ENCODE data around the gene MTG2. TPM values are rescaled to one million over a fixed set of nuclear protein-coding genes. Genes with fewer than 3 reads are reported as not detected.
A peak's percentile ranks its signal among the peaks of the same experiment; 100 is the strongest.

The MTG2 gene
- total RNA-seq: 10 to 100 TPM; 13.6 to 77.9 (median 22.8) TPM
- polyA plus RNA-seq: 10 to 100 TPM; 14.7 to 28.2 (median 19.8) TPM
- long read RNA-seq, donor 1, partial matches to known transcripts: 0 of 3 reads
- long read RNA-seq, donor 1, other reads (novel, unspliced or antisense): 0 of 3 reads
- long read RNA-seq, donor 2, partial matches to known transcripts: 0 of 3 reads
- long read RNA-seq, donor 2, other reads (novel, unspliced or antisense): 0 of 3 reads
- long read RNA-seq, donor 3, partial matches to known transcripts: 0 of 5 reads
- long read RNA-seq, donor 3, other reads (novel, unspliced or antisense): 0 of 5 reads
- long read RNA-seq, donor 4: 0 reads
- long read RNA-seq, donor 5, partial matches to known transcripts: 0 of 4 reads
- long read RNA-seq, donor 5, other reads (novel, unspliced or antisense): 0 of 4 reads
- long read RNA-seq, donor 6, transcript MTG2-210 (2 exons, 590 nt): major isoform, 6 of 9 reads
- long read RNA-seq, donor 6, partial matches to known transcripts: 0 of 9 reads
- long read RNA-seq, donor 6, other reads (novel, unspliced or antisense): 0 of 9 reads
- long read RNA-seq, donor 7, partial matches to known transcripts: 0 of 6 reads
- long read RNA-seq, donor 7, other reads (novel, unspliced or antisense): 0 of 6 reads
- long read RNA-seq, donor 8: 0 reads
- long read RNA-seq, donor 9, partial matches to known transcripts: 0 of 1 reads
- long read RNA-seq, donor 9, other reads (novel, unspliced or antisense): 0 of 1 reads
- long read RNA-seq, donor 10, partial matches to known transcripts: 0 of 2 reads
- long read RNA-seq, donor 10, other reads (novel, unspliced or antisense): 0 of 2 reads

DNA sequence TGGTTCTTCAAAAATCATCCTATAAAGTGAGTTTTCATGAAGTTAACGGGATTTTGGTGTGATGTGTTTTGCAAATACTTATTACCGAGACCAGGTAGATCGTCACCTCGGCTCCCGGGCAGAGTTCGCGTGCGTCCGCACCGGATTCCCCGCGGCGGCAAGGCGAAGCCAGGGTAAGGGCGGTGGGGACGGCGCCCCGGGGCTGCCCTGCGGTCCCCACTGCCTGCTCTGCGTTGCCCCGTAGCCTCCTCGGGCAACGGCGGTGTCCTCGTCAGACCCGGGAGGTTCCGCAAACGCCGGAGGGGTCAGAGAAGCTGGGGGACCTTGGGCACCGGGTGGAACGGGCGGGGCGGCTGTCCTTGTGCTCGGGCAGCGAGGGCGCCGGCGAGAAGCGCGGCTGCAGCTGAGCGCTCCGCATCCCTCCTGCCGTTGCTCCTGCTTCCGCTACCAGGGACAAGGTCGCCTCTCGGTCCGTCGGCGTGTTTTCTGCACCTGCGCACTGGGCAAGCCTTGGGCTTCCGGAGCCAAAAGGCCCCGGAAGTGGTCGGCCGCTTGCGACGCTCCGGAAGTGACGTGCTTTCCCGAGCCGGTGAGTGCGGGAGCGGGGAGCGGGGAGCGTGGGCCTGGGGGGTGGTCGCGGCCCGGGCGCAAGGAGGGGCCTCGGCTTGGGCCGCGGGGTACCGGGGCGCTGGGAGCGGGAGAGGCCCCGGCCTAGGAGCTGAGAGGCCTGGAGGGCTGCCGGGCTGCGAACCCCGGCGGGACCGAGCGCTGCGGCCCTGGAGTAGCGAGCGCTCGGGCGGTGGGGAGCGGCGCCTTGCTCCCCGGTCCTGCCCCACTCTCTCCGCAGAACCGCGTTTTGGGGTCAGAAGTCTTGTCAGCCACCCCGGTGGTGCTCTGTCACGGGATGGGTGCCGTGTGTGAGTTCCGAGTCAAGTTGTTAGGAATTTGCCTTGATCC lies at the start of gene MTG2:
Gene MTG2, plus strand, starts transcription at position 560 of the 957 bp plus-strand sequence. CDS start 10,393 bp downstream, outside the sequence.
- DNase-seq: peak; percentile 96 to 98
- TF ChIP-seq EP300 (IDR thresholded peaks at IDR 0.05) (no peak), POLR2A (IDR thresholded peaks at IDR 0.05) (peak in 1 of 4 donors; percentile 69), POLR2AphosphoS5 (IDR thresholded peaks at IDR 0.05) (peak; percentile 97 to 98 (median 97))
- TF ChIP-seq, protein P1, sequence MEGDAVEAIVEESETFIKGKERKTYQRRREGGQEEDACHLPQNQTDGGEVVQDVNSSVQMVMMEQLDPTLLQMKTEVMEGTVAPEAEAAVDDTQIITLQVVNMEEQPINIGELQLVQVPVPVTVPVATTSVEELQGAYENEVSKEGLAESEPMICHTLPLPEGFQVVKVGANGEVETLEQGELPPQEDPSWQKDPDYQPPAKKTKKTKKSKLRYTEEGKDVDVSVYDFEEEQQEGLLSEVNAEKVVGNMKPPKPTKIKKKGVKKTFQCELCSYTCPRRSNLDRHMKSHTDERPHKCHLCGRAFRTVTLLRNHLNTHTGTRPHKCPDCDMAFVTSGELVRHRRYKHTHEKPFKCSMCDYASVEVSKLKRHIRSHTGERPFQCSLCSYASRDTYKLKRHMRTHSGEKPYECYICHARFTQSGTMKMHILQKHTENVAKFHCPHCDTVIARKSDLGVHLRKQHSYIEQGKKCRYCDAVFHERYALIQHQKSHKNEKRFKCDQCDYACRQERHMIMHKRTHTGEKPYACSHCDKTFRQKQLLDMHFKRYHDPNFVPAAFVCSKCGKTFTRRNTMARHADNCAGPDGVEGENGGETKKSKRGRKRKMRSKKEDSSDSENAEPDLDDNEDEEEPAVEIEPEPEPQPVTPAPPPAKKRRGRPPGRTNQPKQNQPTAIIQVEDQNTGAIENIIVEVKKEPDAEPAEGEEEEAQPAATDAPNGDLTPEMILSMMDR (IDR thresholded peaks at IDR 0.05): peak in 1 of 7 experiments; percentile 9
- Histone ChIP-seq H3K9me3 (no peaks in the 10 kb centered on the region), H3K27me3 (no peaks in the 10 kb centered on the region), H3K4me1 (peaks cover 16 to 52% (median 36%) of the 10 kb centered on the region in 4 donors), H3K4me3 (peak within 1 kb of the TSS; percentile 86 to 98 (median 88)), H3K36me3 (peaks cover 10 to 17% (median 15%) of the 10 kb centered on the region in 4 donors), H3K27ac (peak within 1 kb of the TSS; percentile 93 to 98 (median 96))
- intact Hi-C loops (cut with DNase I; ENCODE audit: low total_unique reads): no loop called here
- WGBS, 5 donors: 0 to 1% (median 0%) methylated on average over 46 to 96 of the region's 96 CpGs

DNA sequence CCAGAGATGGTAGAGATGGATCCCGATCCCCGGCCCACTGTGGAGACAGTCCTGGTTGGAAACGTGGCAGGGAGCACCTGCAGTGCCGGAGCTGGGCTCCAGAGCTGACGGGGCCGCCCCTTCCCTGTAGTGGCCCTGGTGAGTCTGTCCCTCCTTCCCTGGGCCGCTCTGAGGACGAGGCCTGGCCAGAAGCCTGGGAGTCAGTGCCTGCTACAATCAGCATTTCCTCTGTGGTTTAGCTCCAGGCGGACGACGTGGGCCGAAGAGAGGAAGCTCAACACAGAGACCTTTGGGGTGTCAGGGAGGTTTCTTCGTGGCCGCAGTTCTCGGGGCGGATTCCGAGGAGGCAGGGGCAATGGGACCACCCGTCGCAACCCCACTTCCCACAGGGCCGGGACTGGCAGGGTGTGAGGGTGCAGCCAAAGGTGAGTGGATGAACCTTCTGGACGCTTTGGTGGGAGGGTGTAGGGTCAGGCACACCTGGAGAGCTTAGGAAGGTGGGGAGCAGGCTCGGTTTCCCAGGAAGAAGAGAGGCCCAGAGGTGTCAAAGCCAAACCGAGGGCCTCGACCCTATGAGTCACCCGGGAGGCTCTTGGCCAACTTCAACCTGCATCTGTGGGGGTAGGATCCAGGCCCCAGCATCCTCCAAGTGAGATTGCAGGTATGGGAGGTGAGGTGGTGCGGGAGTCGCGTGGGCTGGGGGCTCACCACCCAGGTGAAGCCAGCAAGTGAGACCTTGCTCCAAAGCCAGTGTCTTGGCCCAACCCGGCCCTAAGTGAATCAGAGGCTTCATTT lies 49.6 kb upstream of the MTG2 start:
- 68 to 79% (median 72%) methylated on average over 18 to 29 of the region's 29 CpGs for WGBS, 5 donors
- DNase-seq: no peak
- intact Hi-C loops (cut with DNase I; ENCODE audit: low total_unique reads): loop anchor here (5.0 kb wide), 1 partner anchor 121 kb away; no protein-coding TSS in a partner anchor
- no peaks in the 10 kb centered on the region for H3K27me3 ChIP-seq
- no peak overlapping the region for H3K4me3 ChIP-seq
- H3K27ac ChIP-seq: peak overlapping the region in 4 of 5 donors; percentile 41 to 76 (median 67)
- H3K36me3 ChIP-seq: peaks cover 92 to 100% (median 100%) of the 10 kb centered on the region in 4 donors
- peaks cover 5 to 48% (median 14%) of the 10 kb centered on the region in 4 donors for H3K4me1 ChIP-seq
- TF ChIP-seq, protein P1 (IDR thresholded peaks at IDR 0.05): no peak
- TF ChIP-seq EP300 (IDR thresholded peaks at IDR 0.05): no peak
- TF ChIP-seq POLR2A (IDR thresholded peaks at IDR 0.05): no peak
- no peak for TF ChIP-seq POLR2AphosphoS5 (IDR thresholded peaks at IDR 0.05)
- H3K9me3 ChIP-seq: no peaks in the 10 kb centered on the region

DNA sequence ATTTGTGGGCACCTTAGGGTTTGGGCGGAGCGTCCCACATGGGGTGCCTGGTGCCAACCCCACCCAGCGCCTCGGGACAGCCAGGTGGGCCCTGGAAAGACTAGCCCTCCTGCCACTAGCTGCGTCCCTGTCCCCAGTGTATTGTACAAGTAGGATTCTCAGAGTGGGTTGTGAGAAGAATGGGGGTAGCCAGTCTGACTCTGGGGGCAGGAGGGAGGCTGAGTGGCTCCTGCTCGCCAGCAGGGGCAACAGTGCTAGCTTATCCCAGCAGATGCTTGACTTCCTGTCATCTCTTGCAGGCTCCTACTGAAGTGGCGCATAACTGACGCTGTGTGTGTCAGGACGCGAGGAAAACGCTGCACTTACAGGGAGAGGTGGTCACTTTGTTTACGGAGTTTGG lies 49.0 kb upstream of the MTG2 start:
- TF ChIP-seq, protein P1 (IDR thresholded peaks at IDR 0.05): no peak
- no peak for TF ChIP-seq EP300 (IDR thresholded peaks at IDR 0.05)
- intact Hi-C loops (cut with DNase I; ENCODE audit: low total_unique reads): loop anchor here (5.0 kb wide), 1 partner anchor 122 kb away; no protein-coding TSS in a partner anchor
- DNase-seq: no peak
- peaks cover 5 to 48% (median 14%) of the 10 kb centered on the region in 4 donors for H3K4me1 ChIP-seq
- H3K27me3 ChIP-seq: no peaks in the 10 kb centered on the region
- no peaks in the 10 kb centered on the region for H3K9me3 ChIP-seq
- 80 to 87% (median 85%) methylated on average over 11 to 12 of the region's 12 CpGs for whole genome bisulfite sequencing, 5 donors
- H3K36me3 ChIP-seq: peaks cover 93 to 100% (median 100%) of the 10 kb centered on the region in 4 donors
- peak overlapping the region in 3 of 5 donors; percentile 67 to 76 (median 67) for H3K27ac ChIP-seq
- H3K4me3 ChIP-seq: no peak overlapping the region
